ENCODE data around the gene MYADML2.

GRCh38 chr17:81948635-81949378, 1.8 kb upstream of the MYADML2 start:
- no peak for TF ChIP-seq CTCF (IDR thresholded peaks at IDR 0.05; ENCODE audit: low read depth, low read length)
- TF ChIP-seq EZH2phosphoT487 (IDR thresholded peaks at IDR 0.05; ENCODE audit: low read depth), result no peak
